SH-SY5Y (cell line): ENCODE data around the gene CERKL.

ENCODE experiments used
- GATA2 ChIP-seq: IDR thresholded peaks from 2 replicates; pipeline ENCODE4 v1.6.1; 2011; ENCODE audit warnings: mild to moderate bottlenecking, low read depth, low read length
- GATA3 ChIP-seq: IDR thresholded peaks from 2 replicates; pipeline ENCODE4 v1.6.1; 2011; ENCODE audit warnings: low read depth, mild to moderate bottlenecking, low read length, moderate library complexity

CERKL gene

DNA sequence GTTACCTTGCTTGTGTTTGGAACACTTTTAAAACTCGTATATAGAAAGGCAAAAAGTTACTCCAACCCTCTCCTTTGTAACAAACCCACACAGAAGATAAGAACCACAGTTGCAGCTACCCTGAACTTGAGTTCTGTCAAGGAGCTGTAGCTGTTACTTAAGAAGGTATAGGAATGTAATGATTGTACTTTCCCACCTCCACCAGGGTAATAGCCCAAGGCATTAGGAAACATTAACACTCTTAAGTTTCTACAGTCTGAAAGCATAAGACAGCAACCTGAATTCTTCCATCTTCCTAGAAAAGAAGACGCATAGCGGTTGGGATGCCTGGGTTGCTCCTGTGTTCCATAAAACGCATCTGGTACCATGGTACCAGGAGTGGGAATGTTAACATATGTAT, 156.7 kb downstream of the CERKL start:
- TF ChIP-seq GATA3 (no peak), GATA2 (no peak)

DNA sequence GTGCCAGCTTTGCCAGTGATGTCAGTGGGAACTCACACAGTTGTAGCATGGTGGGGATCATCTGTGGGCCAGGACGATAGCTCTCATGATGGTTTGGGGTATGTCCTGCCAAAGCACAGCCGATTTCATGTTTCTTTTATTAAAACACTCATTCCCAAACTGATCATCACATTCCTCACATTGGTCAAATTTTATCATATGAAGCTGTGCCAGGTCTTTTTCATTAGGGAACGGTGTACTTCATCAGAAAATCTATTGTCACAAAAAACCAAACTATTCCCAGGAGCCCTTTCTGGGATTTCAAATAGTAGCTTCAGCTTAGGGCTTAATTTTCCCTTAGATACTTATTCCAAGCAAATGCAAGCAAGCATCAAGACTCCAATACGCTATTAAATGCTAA, 157.7 kb downstream of the CERKL start:
- TF ChIP-seq GATA3 (no peak), GATA2 (no peak)
